EL (cell line): ENCODE measurements around the gene ACAA2.
A peak's percentile ranks its signal among the peaks of the same experiment; 100 is the strongest.
"Not testable (repeated sequence)": the region's sequence is repeated elsewhere in the genome, so short reads cannot be mapped to it uniquely, and the experiment has no call there.

Source experiments
- DNase-seq: peaks from one replicate; pipeline ENCODE4 v3.0.0-alpha.2; 2016

Gene ACAA2

GRCh38 chr18:49811151-49811938 lies 2.0 kb downstream of the ACAA2 start:
- no peak for DNase-seq

GRCh38 chr18:49808553-49809191 lies 4.7 kb downstream of the ACAA2 start:
- DNase-seq = not testable (repeated sequence)

- DNase-seq = no peak
Observed at GRCh38 chr18:49804096-49804495, 9.2 kb downstream of the ACAA2 start.

GRCh38 chr18:49802623-49803022 lies 10.7 kb downstream of the ACAA2 start:
- DNase-seq = no peak

GRCh38 chr18:49800491-49800890 lies 12.8 kb downstream of the ACAA2 start:
- not testable (repeated sequence) for DNase-seq

- DNase-seq = not testable (repeated sequence)
Observed at GRCh38 chr18:49799806-49800205, 13.5 kb downstream of the ACAA2 start.

- no peak for DNase-seq
Observed at GRCh38 chr18:49798001-49798400, 15.3 kb downstream of the ACAA2 start.

GRCh38 chr18:49795612-49796552 lies 17.5 kb downstream of the ACAA2 start:
- DNase-seq = no peak

- no peak for DNase-seq
Observed at GRCh38 chr18:49794743-49795142, 18.6 kb downstream of the ACAA2 start.

- DNase-seq = not testable (repeated sequence)
Observed at GRCh38 chr18:49789560-49790134, 23.7 kb downstream of the ACAA2 start.

GRCh38 chr18:49788327-49788898 lies 24.9 kb downstream of the ACAA2 start:
- peak; percentile 14 for DNase-seq

GRCh38 chr18:49786019-49786720 lies 27.2 kb downstream of the ACAA2 start:
- DNase-seq = no peak

GRCh38 chr18:49784427-49785185 lies 28.7 kb downstream of the ACAA2 start:
- no peak for DNase-seq

GRCh38 chr18:49783631-49784030 lies 29.7 kb downstream of the ACAA2 start:
- not testable (repeated sequence) for DNase-seq

- DNase-seq = no peak
Observed at GRCh38 chr18:49778826-49779465, 34.4 kb downstream of the ACAA2 start.

GRCh38 chr18:49769047-49769728 lies 44.1 kb downstream of the ACAA2 start:
- DNase-seq = no peak

GRCh38 chr18:49768051-49768391 lies 45.3 kb downstream of the ACAA2 start:
- DNase-seq = peak; percentile 47

- DNase-seq = no peak
Observed at GRCh38 chr18:49767111-49768050, 46.0 kb downstream of the ACAA2 start.

- DNase-seq = no peak
Observed at GRCh38 chr18:49766646-49767045, 46.7 kb downstream of the ACAA2 start.
